ENCODE data around the gene EPHA2. TPM values are rescaled to one million over a fixed set of nuclear protein-coding genes. Genes with fewer than 3 reads are reported as not detected.

EPHA2 gene
- total RNA-seq, 1 experiment from 2014 or later: 248 TPM

GRCh38 chr1:16101623-16102022 lies 54.2 kb downstream of the EPHA2 start:
- H3K4me3 Mint-ChIP-seq (ENCODE audit: unreplicated experiment): no peak overlapping the region
- no peak overlapping the region for H3K27ac Mint-ChIP-seq (ENCODE audit: low read depth, unreplicated experiment)
- H3K9me3 Mint-ChIP-seq (ENCODE audit: unreplicated experiment): no peaks in the 10 kb centered on the region
- intact Hi-C loops (cut with micrococcal nuclease): no loop called here
- peaks cover 4% of the 10 kb centered on the region for H3K36me3 Mint-ChIP-seq (ENCODE audit: insufficient read depth, unreplicated experiment)
- POLR2A ChIA-PET: no interaction called here
- CTCF ChIA-PET: no interaction called here
- no peak for DNase-seq (ENCODE audit: unreplicated experiment)
- H3K4me1 Mint-ChIP-seq (ENCODE audit: insufficient read depth, unreplicated experiment): no peaks in the 10 kb centered on the region
- H3K27me3 Mint-ChIP-seq (ENCODE audit: insufficient read depth, unreplicated experiment): peaks cover 4% of the 10 kb centered on the region
- no TSS peak for BruUV-seq (replicated peaks)
- TF ChIP-seq CTCF (IDR thresholded peaks at IDR 0.05; ENCODE audit: unreplicated experiment): no peak

DNA sequence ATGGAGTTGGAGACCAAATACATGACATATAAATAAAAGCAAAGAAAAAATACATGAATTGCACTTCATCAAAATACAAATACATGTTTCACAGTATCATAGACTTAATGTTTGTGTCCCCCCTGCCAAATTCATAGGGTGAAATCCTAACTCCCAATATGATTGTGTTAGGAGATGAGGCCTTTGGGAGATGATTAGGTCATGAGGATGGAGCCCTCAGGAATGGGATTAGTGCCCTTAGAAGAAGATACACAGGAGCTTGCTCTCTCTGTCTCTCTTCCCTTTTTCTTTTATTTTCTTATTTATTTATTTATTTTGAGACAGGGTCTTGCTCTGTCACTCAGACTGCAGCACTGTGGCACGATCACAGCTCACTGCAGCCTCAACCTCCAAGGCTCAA lies 56.5 kb downstream of the EPHA2 start:
- Mint-ChIP-seq H3K27me3 (ENCODE audit: insufficient read depth, unreplicated experiment) (peaks cover 25% of the 10 kb centered on the region), H3K27ac (ENCODE audit: low read depth, unreplicated experiment) (no peak overlapping the region), H3K36me3 (ENCODE audit: insufficient read depth, unreplicated experiment) (peaks cover 4% of the 10 kb centered on the region), H3K9me3 (ENCODE audit: unreplicated experiment) (no peaks in the 10 kb centered on the region), H3K4me1 (ENCODE audit: insufficient read depth, unreplicated experiment) (no peaks in the 10 kb centered on the region), H3K4me3 (ENCODE audit: unreplicated experiment) (no peak overlapping the region)
- CTCF ChIA-PET: interaction anchor here (0.6 to 2.9 kb wide), 2 partner anchors 17 to 275 kb away, joined by 4 to 13 read pairs; no protein-coding TSS in a partner anchor
- intact Hi-C loops (cut with micrococcal nuclease): no loop called here
- POLR2A ChIA-PET: no interaction called here
- no TSS peak for BruUV-seq (replicated peaks)
- TF ChIP-seq CTCF (IDR thresholded peaks at IDR 0.05; ENCODE audit: unreplicated experiment): no peak
- no peak for DNase-seq (ENCODE audit: unreplicated experiment)

DNA sequence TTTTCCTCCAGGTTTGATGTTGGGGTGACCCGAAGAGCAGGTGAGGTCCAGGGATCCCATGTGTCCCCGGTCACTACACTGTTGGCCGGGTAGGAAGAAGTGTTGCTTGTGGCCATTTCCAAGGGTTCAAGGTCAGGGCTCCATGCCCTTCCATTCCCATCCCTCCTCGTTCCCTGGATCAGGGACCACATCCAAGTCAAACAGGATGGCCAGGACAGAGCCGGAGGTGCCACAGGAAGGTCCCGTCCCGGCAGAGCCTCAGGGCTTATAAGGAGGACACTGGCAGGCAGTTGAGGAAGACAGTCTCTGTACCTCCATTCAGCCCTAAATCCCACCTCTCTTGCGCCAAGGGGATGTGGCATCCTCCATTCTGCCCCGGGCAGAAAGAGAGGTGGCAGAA lies 60.4 kb downstream of the EPHA2 start:
- Mint-ChIP-seq H3K9me3 (ENCODE audit: unreplicated experiment) (no peaks in the 10 kb centered on the region), H3K4me3 (ENCODE audit: unreplicated experiment) (no peak overlapping the region), H3K27ac (ENCODE audit: low read depth, unreplicated experiment) (no peak overlapping the region), H3K36me3 (ENCODE audit: insufficient read depth, unreplicated experiment) (peaks cover 5% of the 10 kb centered on the region), H3K27me3 (ENCODE audit: insufficient read depth, unreplicated experiment) (peaks cover 25% of the 10 kb centered on the region), H3K4me1 (ENCODE audit: insufficient read depth, unreplicated experiment) (no peaks in the 10 kb centered on the region)
- BruUV-seq (replicated peaks): no TSS peak
- intact Hi-C loops (cut with micrococcal nuclease): no loop called here
- ChIA-PET CTCF (no interaction called here), POLR2A (no interaction called here)
- no peak for TF ChIP-seq CTCF (IDR thresholded peaks at IDR 0.05; ENCODE audit: unreplicated experiment)
- no peak for DNase-seq (ENCODE audit: unreplicated experiment)

- no peaks in the 10 kb centered on the region for H3K9me3 Mint-ChIP-seq (ENCODE audit: unreplicated experiment)
- BruUV-seq (replicated peaks): no TSS peak
- H3K4me1 Mint-ChIP-seq (ENCODE audit: insufficient read depth, unreplicated experiment): no peaks in the 10 kb centered on the region
- no peak for TF ChIP-seq CTCF (IDR thresholded peaks at IDR 0.05; ENCODE audit: unreplicated experiment)
- intact Hi-C loops (cut with micrococcal nuclease): no loop called here
- ChIA-PET CTCF (interaction anchor here (3.4 kb wide), 1 partner anchor 12 kb away, joined by 23 read pairs; no protein-coding TSS in a partner anchor), POLR2A (interaction anchor here (1.4 kb wide), 1 partner anchor 9 kb away, joined by 9 read pairs; no protein-coding TSS in a partner anchor)
- H3K27ac Mint-ChIP-seq (ENCODE audit: low read depth, unreplicated experiment): no peak overlapping the region
- H3K36me3 Mint-ChIP-seq (ENCODE audit: insufficient read depth, unreplicated experiment): peaks cover 5% of the 10 kb centered on the region
- no peak overlapping the region for H3K4me3 Mint-ChIP-seq (ENCODE audit: unreplicated experiment)
- no peak for DNase-seq (ENCODE audit: unreplicated experiment)
- H3K27me3 Mint-ChIP-seq (ENCODE audit: insufficient read depth, unreplicated experiment): peaks cover 25% of the 10 kb centered on the region
Measured at GRCh38 chr1:16094453-16095158, 61.3 kb downstream of the EPHA2 start.

Measured in MCF 10A (cell line).